Kidney (tissue), 14 donors: ENCODE measurements around the gene KLK12. TPM values are rescaled to one million over a fixed set of nuclear protein-coding genes. Genes with fewer than 3 reads are reported as not detected.

Source experiments
- DNase-seq, 5 donors: peaks; one replicate each; pipeline ENCODE4 v3.0.0-alpha.2; 2013 to 2020
- FAIRE-seq: peaks from 2 replicates; lab custom pipeline; 2012; peaks lifted over from hg19 to GRCh38; lab: Jason Lieb, UNC
- H3K27ac ChIP-seq, 2 donors: one replicate each; pipeline ENCODE4 v1.7.0; 2013; ENCODE audit warnings: low read depth in 2 of 2, low read length in 2 of 2, inconsistent platforms in 1 of 2
- H3K27me3 ChIP-seq: one replicate; pipeline ENCODE4 v1.7.1; 2013; ENCODE audit warnings: low read length, inconsistent platforms; ENCODE audit not compliant: control insufficient read depth, insufficient read depth
- H3K36me3 ChIP-seq, 3 donors: one replicate each; pipeline versions ENCODE4 v1.7.0 to v1.7.1; 2013; ENCODE audit warnings: low read length in 3 of 3, control low read depth in 1 of 3, inconsistent platforms in 1 of 3; ENCODE audit not compliant: insufficient read depth in 3 of 3, control insufficient read depth in 2 of 3
- H3K4me1 ChIP-seq, 3 donors: one replicate each; pipeline versions ENCODE4 v1.7.0 to v1.7.1; 2013; ENCODE audit warnings: low read length in 3 of 3, inconsistent platforms in 1 of 3, low read depth in 1 of 3; ENCODE audit not compliant: control insufficient read depth in 2 of 3, insufficient read depth in 2 of 3
- H3K4me3 ChIP-seq, 3 donors: one replicate each; pipeline versions ENCODE4 v1.7.0 to v1.8.1; 2013; ENCODE audit warnings: low read length in 3 of 3, control low read depth in 1 of 3, inconsistent platforms in 1 of 3
- H3K9ac ChIP-seq, 3 donors: one replicate each; pipeline versions ENCODE4 v1.7.0 to v1.7.1; 2013; ENCODE audit warnings: low read length in 3 of 3, control low read depth in 1 of 3, inconsistent platforms in 1 of 3
- H3K9me3 ChIP-seq, 3 donors: one replicate each; pipeline versions ENCODE4 v1.7.0 to v1.7.1; 2013; ENCODE audit warnings: low read length in 3 of 3, control low read depth in 1 of 3, inconsistent platforms in 1 of 3; ENCODE audit not compliant: control insufficient read depth in 2 of 3, insufficient read depth in 1 of 3
- CTCF ChIP-seq: IDR thresholded peaks from 3 replicates; pipeline ENCODE4 v1.5.1; 2012; ENCODE audit warnings: mild to moderate bottlenecking, moderate library complexity, borderline replicate concordance; ENCODE audit not compliant: insufficient read depth; ENCODE audit errors: extremely low read depth
- intact Hi-C: fragments of 100-400 bp; cut with DNase I; formaldehyde crosslinking; loops from one replicate; pipeline ENCODE4 v1.11.1; 2022
- polyA plus RNA-seq: library from polyadenylated mRNA; stranded (reverse); fragments of 350-450 nt; fragmentation: Illumina TruSeq; extraction: RNeasy Lipid Tissue Mini Kit (QIAGEN cat#74804); gene quantifications from one replicate; pipeline ENCODE4 v1.2.3, GENCODE V29; 2014; ENCODE audit warnings: low read depth, low replicate concordance; ENCODE audit not compliant: insufficient read depth
- total RNA-seq: library from RNA; stranded (reverse); fragmentation: NEBNext Ultra II Directional; extraction: Animal tissue kit (Norgen Biotek cat#: 25700); gene quantifications from one replicate; pipeline ENCODE4 v1.2.1, GENCODE V29; 2021
- donor health status: control.
- donor health status: control.
- donor health status: control.
- donor health status: control.
- donor health status: control.
- donor health status: DM: yes; HTN: yes; CAD: no.
- donor health status: Normal renal cell carcinoma (clear cell type).

Gene KLK12
- total and polyA plus RNA-seq, 2 donors from 2014 or later: not detected

- Histone ChIP-seq H3K27me3 (no peaks in the 10 kb centered on the region), H3K27ac (no peak overlapping the region), H3K4me3 (no peak overlapping the region), H3K9ac (no peak overlapping the region), H3K9me3 (no peaks in the 10 kb centered on the region), H3K4me1 (no peaks in the 10 kb centered on the region), H3K36me3 (no peaks in the 10 kb centered on the region)
- intact Hi-C loops: no loop called here
- DNase-seq: no peak
- no peak for TF ChIP-seq CTCF
- FAIRE-seq: no peak
Measured at GRCh38 chr19:51009061-51009891, 25.5 kb downstream of the KLK12 start.

- Histone ChIP-seq H3K36me3 (no peaks in the 10 kb centered on the region), H3K4me3 (no peak overlapping the region), H3K9me3 (no peaks in the 10 kb centered on the region), H3K9ac (no peak overlapping the region), H3K27me3 (no peaks in the 10 kb centered on the region), H3K27ac (no peak overlapping the region), H3K4me1 (no peaks in the 10 kb centered on the region)
- TF ChIP-seq CTCF: no peak
- intact Hi-C loops: no loop called here
- DNase-seq (no peak), FAIRE-seq (no peak)
Measured at GRCh38 chr19:51007488-51007887, 27.3 kb downstream of the KLK12 start.

- intact Hi-C loops: no loop called here
- no peaks in the 10 kb centered on the region for H3K9me3 ChIP-seq
- DNase-seq (no peak), FAIRE-seq (no peak)
- TF ChIP-seq CTCF: no peak
- no peak overlapping the region for H3K9ac ChIP-seq
- no peaks in the 10 kb centered on the region for H3K4me1 ChIP-seq
- no peaks in the 10 kb centered on the region for H3K36me3 ChIP-seq
- H3K4me3 ChIP-seq: no peak overlapping the region
- no peaks in the 10 kb centered on the region for H3K27me3 ChIP-seq
- H3K27ac ChIP-seq: no peak overlapping the region
Measured at GRCh38 chr19:51006406-51006805, 28.4 kb downstream of the KLK12 start.

GRCh38 chr19:51005248-51005647 lies 29.6 kb downstream of the KLK12 start:
- Histone ChIP-seq H3K4me1 (no peaks in the 10 kb centered on the region), H3K27me3 (no peaks in the 10 kb centered on the region), H3K9ac (no peak overlapping the region), H3K27ac (no peak overlapping the region), H3K9me3 (no peaks in the 10 kb centered on the region), H3K36me3 (no peaks in the 10 kb centered on the region), H3K4me3 (no peak overlapping the region)
- DNase-seq: no peak
- intact Hi-C loops: no loop called here
- no peak for FAIRE-seq
- TF ChIP-seq CTCF: no peak
